ENCODE measurements around the gene COPG2. TPM values are rescaled to one million over a fixed set of nuclear protein-coding genes. Genes with fewer than 3 reads are reported as not detected.

Gene COPG2
- total and polyA plus RNA-seq, 2 of the 8 experiments (the other 6 are each of a cell fraction or from before 2014, with no cell fraction given): 50.3 to 53.1 TPM

DNA sequence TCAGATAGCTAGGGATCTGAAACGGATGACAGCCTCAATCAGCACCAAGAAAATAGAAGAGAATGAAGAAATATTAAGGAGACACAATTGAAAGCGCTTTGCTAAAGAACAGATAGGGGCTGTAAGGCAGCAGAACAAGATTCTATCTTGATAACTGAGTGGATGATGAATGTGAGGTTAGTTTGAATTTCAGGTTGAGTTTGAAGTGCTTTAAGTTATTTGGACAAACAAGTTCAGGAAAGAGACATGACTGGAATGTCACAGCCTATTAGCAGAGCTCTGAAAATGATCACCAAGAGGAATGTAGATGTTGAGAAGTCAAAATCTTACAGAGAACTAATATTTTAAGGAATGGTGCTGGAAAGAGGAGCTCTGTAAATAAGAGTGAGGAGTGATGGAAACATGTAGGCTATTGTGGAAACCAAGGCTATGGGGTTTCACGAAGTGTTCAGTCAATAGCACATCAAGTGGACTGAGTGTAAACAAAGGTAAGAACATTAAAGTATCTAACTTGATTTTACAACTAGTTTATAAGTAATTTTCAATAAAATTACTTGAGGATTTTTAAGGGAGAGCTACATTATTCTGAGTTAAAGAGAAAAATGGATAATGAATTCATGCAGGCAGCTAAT, 115.0 kb downstream of the COPG2 start:
- CTCF ChIA-PET (ENCODE audit: partially characterized antibody): interaction anchor here (0.7 to 1.4 kb wide), 3 partner anchors 65 to 825 kb away, joined by 3 to 4 read pairs (median 3); no protein-coding TSS in a partner anchor

More for the DNA sequence above, 115.0 kb downstream of the COPG2 start:
- Histone ChIP-seq H3K4ac (replicated peaks; ENCODE audit: insufficient read length, low read depth, low read length) (no peak overlapping the region), H3K79me1 (ENCODE audit: low read depth, low read length) (no peaks in the 10 kb centered on the region), H3K4me1 (replicated peaks in 1 of 4; ENCODE audit: control insufficient read depth in 3 of 4, insufficient read depth in 4 of 4, low read length in 3 of 4) (no peaks in the 10 kb centered on the region), H2BK15ac (ENCODE audit: low read length) (no peak overlapping the region), H2AFZ (ENCODE audit: low read length) (no peak overlapping the region), H3K27me3 (replicated peaks in 1 of 4; ENCODE audit: control insufficient read depth in 3 of 4, extremely low read depth in 1 of 4, insufficient read depth in 3 of 4, low read length in 3 of 4) (no peaks in the 10 kb centered on the region), H3K4me3 (ENCODE audit: extremely low read depth in 1 of 4, insufficient read depth in 2 of 4, low read depth in 3 of 4, low read length in 4 of 4) (no peak overlapping the region), H2BK12ac (ENCODE audit: low read depth, low read length) (no peak overlapping the region), H3K18ac (ENCODE audit: extremely low read depth, low read length) (no peak overlapping the region), H4K20me1 (replicated peaks in 1 of 2; ENCODE audit: control insufficient read depth in 1 of 2, insufficient read depth in 2 of 2, low read length in 2 of 2) (no peaks in the 10 kb centered on the region), H2AK5ac (ENCODE audit: low read depth, low read length) (no peak overlapping the region), H3K36me3 (ENCODE audit: control insufficient read depth in 2 of 4, insufficient read depth in 4 of 4, low read length in 3 of 4) (peaks cover 0 to 17% (median 0%) of the 10 kb centered on the region in 4 experiments; a peak in 3 of 8 replicates), H4K8ac (ENCODE audit: extremely low read depth, insufficient read depth, low read length) (no peak overlapping the region), H4K5ac (ENCODE audit: insufficient read length, low read depth, low read length) (no peak overlapping the region), H3K27ac (ENCODE audit: low read depth, low read length) (no peak overlapping the region), H2BK5ac (ENCODE audit: low read depth, low read length) (no peak overlapping the region), H3K56ac (replicated peaks; ENCODE audit: insufficient read length, low read depth, low read length) (no peak overlapping the region), H4K91ac (replicated peaks; ENCODE audit: insufficient read length, low read length) (no peak overlapping the region), H3K79me2 (ENCODE audit: control insufficient read depth in 1 of 2, insufficient read depth in 2 of 2, low read length in 2 of 2) (no peaks in the 10 kb centered on the region), H2BK20ac (ENCODE audit: low read length) (no peak overlapping the region), H3K9me3 (ENCODE audit: insufficient read depth in 2 of 2, low read depth in 1 of 2, low read length in 1 of 2) (no peaks in the 10 kb centered on the region), H3K23me2 (ENCODE audit: low read depth, low read length) (no peaks in the 10 kb centered on the region), H3K14ac (ENCODE audit: insufficient read length) (no peak overlapping the region), H3K23ac (ENCODE audit: insufficient read length) (no peak overlapping the region), H3K9ac (replicated peaks in 1 of 4; ENCODE audit: extremely low read depth in 1 of 4, low read depth in 3 of 4, low read length in 3 of 4) (no peak overlapping the region), H3K4me2 (ENCODE audit: insufficient read depth in 1 of 2, low read depth in 2 of 2, low read length in 2 of 2) (no peak overlapping the region), H2BK120ac (replicated peaks; ENCODE audit: low read depth, low read length) (no peak overlapping the region)
- POLR2A ChIA-PET (ENCODE audit: partially characterized antibody): interaction anchor here (0.5 kb wide), 1 partner anchor 46 kb away, joined by 4 read pairs; no protein-coding TSS in a partner anchor
- DNase-seq (ENCODE audit: low read depth in 1 of 2, low spot score in 2 of 2) (no peak), FAIRE-seq (no peak)
- WGBS, 2 experiments (ENCODE audit: extremely low coverage in 1 of 2, insufficient coverage in 1 of 2, insufficient read length in 1 of 2, insufficient replicate concordance in 2 of 2, low coverage in 1 of 2, low lambda C conversion rate in 2 of 2, missing lambda C conversion rate in 1 of 2): 92% methylated on average over 3 of the region's 3 CpGs; no CpG with 5 or more reads in 1 of the 2 experiments
- TF ChIP-seq SRF (IDR thresholded peaks at IDR 0.05; ENCODE audit: low read depth, low read length): no peak

Data from H1 (cell line).